HEK293 (cell line): Measurements from ENCODE around the gene MYMK.

ENCODE experiments used
- SP2 ChIP-seq: fragments of 450-650 bp; formaldehyde crosslinking; IDR thresholded peaks from 2 replicates; pipeline ENCODE4 v1.5.1; 2016; ENCODE audit warnings: missing biosample characterization, missing genetic modification characterization
- ZNF214 ChIP-seq: fragments of 450-650 bp; formaldehyde crosslinking; IDR thresholded peaks from 2 replicates; pipeline ENCODE4 v1.5.1; 2017; ENCODE audit warnings: missing biosample characterization, mild to moderate bottlenecking, missing genetic modification characterization, borderline replicate concordance
- TF ChIP-seq, protein P1 (sequence below): fragments of 450-650 bp; formaldehyde crosslinking; IDR thresholded peaks from 2 replicates; pipeline ENCODE4 v1.5.1; 2016; ENCODE audit warnings: missing biosample characterization, missing genetic modification characterization
- TF ChIP-seq, protein P2 (sequence below): fragments of 450-650 bp; formaldehyde crosslinking; IDR thresholded peaks from 2 replicates; pipeline ENCODE4 v1.5.1; 2017; ENCODE audit warnings: missing biosample characterization, missing genetic modification characterization
- TF ChIP-seq, protein P3 (sequence below): fragments of 450-650 bp; formaldehyde crosslinking; IDR thresholded peaks from 2 replicates; pipeline ENCODE4 v1.5.1; 2016; ENCODE audit warnings: missing biosample characterization, missing genetic modification characterization

DNA sequence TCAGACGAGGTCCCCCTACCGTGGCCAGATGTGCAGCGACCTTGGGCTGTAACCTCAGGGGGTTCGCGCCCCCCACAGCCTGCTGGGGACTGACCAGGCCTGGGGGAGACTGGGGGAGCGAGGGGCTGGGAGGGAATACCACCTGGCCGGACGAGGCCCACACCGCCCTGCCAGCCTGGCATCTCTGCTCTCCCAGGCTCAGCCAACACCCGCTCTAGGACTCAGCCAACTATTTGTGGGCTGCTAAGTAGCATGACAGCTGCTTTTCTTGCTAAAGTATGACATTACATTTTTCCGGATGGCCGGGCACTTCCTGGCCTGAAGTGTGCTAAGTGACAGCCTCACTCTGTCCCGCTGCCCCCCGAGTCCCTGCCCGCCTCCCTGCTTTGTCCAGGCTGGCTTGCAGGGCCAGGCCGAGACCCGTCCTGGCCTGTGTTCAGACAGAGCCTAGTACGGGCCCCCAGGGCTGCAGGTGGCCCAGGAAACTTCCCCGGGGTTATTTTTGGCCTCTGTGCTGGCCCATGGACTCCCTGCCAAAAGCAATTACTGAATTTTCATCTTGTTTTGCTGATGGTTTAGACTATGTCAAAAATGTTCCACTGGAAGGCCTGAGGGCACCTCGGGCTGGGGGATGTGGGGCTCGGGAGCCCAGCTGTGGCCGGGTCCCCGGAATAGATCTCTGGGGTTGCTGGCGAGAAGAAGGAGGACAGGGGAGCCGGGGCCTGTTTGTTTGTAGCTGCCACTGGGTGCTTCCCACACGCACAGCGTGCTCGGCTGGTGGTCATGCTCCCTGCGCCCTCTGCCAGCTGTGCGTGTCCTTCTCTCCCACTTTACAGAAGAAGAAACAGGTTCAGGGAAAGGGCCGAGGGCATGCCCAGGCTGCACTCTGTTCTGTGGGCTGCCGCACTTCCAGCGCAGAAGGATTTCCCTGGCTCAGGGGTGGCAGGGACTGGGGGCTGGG is 32.4 kb downstream of the MYMK start:
- TF ChIP-seq, protein P1, sequence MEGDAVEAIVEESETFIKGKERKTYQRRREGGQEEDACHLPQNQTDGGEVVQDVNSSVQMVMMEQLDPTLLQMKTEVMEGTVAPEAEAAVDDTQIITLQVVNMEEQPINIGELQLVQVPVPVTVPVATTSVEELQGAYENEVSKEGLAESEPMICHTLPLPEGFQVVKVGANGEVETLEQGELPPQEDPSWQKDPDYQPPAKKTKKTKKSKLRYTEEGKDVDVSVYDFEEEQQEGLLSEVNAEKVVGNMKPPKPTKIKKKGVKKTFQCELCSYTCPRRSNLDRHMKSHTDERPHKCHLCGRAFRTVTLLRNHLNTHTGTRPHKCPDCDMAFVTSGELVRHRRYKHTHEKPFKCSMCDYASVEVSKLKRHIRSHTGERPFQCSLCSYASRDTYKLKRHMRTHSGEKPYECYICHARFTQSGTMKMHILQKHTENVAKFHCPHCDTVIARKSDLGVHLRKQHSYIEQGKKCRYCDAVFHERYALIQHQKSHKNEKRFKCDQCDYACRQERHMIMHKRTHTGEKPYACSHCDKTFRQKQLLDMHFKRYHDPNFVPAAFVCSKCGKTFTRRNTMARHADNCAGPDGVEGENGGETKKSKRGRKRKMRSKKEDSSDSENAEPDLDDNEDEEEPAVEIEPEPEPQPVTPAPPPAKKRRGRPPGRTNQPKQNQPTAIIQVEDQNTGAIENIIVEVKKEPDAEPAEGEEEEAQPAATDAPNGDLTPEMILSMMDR (tag by site-specific recombination), result no peak
- TF ChIP-seq, protein P2, sequence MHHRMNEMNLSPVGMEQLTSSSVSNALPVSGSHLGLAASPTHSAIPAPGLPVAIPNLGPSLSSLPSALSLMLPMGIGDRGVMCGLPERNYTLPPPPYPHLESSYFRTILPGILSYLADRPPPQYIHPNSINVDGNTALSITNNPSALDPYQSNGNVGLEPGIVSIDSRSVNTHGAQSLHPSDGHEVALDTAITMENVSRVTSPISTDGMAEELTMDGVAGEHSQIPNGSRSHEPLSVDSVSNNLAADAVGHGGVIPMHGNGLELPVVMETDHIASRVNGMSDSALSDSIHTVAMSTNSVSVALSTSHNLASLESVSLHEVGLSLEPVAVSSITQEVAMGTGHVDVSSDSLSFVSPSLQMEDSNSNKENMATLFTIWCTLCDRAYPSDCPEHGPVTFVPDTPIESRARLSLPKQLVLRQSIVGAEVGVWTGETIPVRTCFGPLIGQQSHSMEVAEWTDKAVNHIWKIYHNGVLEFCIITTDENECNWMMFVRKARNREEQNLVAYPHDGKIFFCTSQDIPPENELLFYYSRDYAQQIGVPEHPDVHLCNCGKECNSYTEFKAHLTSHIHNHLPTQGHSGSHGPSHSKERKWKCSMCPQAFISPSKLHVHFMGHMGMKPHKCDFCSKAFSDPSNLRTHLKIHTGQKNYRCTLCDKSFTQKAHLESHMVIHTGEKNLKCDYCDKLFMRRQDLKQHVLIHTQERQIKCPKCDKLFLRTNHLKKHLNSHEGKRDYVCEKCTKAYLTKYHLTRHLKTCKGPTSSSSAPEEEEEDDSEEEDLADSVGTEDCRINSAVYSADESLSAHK (tag by site-specific recombination), result no peak
- TF ChIP-seq SP2 (no peak), ZNF214 (tag by site-specific recombination) (no peak)
- TF ChIP-seq, protein P3, sequence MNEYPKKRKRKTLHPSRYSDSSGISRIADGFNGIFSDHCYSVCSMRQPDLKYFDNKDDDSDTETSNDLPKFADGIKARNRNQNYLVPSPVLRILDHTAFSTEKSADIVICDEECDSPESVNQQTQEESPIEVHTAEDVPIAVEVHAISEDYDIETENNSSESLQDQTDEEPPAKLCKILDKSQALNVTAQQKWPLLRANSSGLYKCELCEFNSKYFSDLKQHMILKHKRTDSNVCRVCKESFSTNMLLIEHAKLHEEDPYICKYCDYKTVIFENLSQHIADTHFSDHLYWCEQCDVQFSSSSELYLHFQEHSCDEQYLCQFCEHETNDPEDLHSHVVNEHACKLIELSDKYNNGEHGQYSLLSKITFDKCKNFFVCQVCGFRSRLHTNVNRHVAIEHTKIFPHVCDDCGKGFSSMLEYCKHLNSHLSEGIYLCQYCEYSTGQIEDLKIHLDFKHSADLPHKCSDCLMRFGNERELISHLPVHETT (tag by site-specific recombination), result no peak
